Bronchial epithelial cell (primary cell): ENCODE data around the gene SSH2. TPM values are rescaled to one million over a fixed set of nuclear protein-coding genes. Genes with fewer than 3 reads are reported as not detected.

Experiments
- DNase-seq: peaks from one replicate; pipeline ENCODE4 v3.0.0-alpha.2; 2010; ENCODE audit warnings: low read depth
- FAIRE-seq: peaks from 2 replicates; lab custom pipeline; 2011; peaks lifted over from hg19 to GRCh38; lab: Jason Lieb, UNC
- H3K27me3 ChIP-seq: 2 replicates; pipeline ENCODE4 v1.5.1; 2011; ENCODE audit warnings: low read length; ENCODE audit not compliant: control insufficient read depth, insufficient read depth
- H3K36me3 ChIP-seq: 2 replicates; pipeline ENCODE4 v1.5.1; 2011; ENCODE audit warnings: low read length; ENCODE audit not compliant: control insufficient read depth, insufficient read depth
- H3K4me3 ChIP-seq: 2 replicates; pipeline ENCODE4 v1.5.1; 2011; ENCODE audit warnings: mild to moderate bottlenecking, low read depth, low read length, control low read depth
- total RNA-seq: library from RNA; depleted of rRNA; stranded (reverse); fragments of >200 nt; gene quantifications from 2 replicates; pipeline ENCODE4 v1.2.1, GENCODE V29; 2014
- TF ChIP-seq, protein P1 (sequence below): IDR thresholded peaks from 2 replicates; pipeline ENCODE4 v1.5.1; 2011; ENCODE audit warnings: mild to moderate bottlenecking, moderate library complexity, low read length, control low read depth, inconsistent platforms; ENCODE audit not compliant: insufficient read depth, severe bottlenecking

Gene SSH2
- total RNA-seq, 1 donor from 2014 or later, result 3.7 TPM

DNA sequence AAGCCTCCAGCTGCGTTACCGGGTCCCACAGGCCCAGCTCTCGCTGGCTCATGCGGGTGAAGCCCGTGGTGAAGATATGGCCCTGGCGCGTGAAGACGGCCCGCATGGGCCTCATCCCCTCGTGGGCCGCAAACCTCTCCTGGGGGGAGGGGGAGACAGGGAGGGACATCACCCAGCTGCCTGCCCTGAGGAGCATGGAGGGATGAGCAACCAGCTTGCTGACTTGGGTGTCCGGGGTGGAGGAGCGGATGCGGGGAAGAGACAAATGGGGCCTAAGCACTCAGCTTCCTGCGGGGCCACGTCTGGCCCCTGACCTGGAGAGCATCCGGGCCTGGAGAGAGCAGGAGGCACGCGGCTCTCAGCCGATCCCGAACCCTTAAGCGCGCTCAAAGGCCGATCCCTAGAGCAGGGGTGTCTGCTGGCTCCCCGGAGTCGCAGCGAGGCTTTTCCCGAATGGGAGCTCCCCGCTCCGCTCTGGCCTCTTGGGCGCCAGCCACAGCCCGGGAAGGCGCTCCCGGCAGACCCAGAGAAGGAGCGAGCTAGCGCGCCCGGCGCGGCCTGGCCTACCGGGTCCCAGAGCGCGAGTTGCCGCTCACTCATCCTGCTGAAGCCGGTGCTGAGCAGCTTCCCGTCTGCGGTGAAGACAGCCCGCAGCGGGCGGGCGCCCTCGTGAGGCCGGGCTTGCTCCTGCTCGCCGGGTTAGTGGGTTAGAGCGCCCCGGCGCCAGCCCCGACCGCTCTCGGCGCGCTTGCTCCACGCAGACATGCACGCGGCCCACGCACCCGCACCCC, 312.4 kb downstream of the SSH2 start:
- DNase-seq (peak; percentile 65), FAIRE-seq (no peak)
- TF ChIP-seq, protein P1, sequence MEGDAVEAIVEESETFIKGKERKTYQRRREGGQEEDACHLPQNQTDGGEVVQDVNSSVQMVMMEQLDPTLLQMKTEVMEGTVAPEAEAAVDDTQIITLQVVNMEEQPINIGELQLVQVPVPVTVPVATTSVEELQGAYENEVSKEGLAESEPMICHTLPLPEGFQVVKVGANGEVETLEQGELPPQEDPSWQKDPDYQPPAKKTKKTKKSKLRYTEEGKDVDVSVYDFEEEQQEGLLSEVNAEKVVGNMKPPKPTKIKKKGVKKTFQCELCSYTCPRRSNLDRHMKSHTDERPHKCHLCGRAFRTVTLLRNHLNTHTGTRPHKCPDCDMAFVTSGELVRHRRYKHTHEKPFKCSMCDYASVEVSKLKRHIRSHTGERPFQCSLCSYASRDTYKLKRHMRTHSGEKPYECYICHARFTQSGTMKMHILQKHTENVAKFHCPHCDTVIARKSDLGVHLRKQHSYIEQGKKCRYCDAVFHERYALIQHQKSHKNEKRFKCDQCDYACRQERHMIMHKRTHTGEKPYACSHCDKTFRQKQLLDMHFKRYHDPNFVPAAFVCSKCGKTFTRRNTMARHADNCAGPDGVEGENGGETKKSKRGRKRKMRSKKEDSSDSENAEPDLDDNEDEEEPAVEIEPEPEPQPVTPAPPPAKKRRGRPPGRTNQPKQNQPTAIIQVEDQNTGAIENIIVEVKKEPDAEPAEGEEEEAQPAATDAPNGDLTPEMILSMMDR, result peak; percentile 97
- Histone ChIP-seq H3K36me3 (no peaks in the 10 kb centered on the region), H3K27me3 (no peaks in the 10 kb centered on the region), H3K4me3 (peak overlapping the region; percentile 37)

DNA sequence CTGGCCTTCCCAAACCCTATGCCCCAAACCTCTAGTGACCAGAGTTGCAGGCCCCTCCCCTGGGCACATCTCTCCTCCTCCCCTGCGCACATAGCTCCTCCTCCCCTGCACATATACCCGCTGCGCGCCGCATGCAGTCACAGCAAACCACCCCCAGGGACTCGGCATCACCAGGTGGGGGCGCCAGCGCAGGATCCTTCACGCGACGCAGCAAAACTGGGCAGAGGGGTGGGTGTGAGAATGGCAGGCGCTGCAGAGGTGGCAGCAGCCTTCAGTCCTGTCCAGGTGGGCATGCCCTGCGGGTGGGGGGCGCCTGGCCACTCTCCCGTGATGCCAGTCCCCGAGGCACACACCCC, 312.9 kb downstream of the SSH2 start:
- Histone ChIP-seq H3K27me3 (no peaks in the 10 kb centered on the region), H3K36me3 (no peaks in the 10 kb centered on the region), H3K4me3 (peak overlapping the region; percentile 37)
- DNase-seq, result peak; percentile 74
- FAIRE-seq, result no peak
- TF ChIP-seq, protein P1, result peak; percentile 89

DNA sequence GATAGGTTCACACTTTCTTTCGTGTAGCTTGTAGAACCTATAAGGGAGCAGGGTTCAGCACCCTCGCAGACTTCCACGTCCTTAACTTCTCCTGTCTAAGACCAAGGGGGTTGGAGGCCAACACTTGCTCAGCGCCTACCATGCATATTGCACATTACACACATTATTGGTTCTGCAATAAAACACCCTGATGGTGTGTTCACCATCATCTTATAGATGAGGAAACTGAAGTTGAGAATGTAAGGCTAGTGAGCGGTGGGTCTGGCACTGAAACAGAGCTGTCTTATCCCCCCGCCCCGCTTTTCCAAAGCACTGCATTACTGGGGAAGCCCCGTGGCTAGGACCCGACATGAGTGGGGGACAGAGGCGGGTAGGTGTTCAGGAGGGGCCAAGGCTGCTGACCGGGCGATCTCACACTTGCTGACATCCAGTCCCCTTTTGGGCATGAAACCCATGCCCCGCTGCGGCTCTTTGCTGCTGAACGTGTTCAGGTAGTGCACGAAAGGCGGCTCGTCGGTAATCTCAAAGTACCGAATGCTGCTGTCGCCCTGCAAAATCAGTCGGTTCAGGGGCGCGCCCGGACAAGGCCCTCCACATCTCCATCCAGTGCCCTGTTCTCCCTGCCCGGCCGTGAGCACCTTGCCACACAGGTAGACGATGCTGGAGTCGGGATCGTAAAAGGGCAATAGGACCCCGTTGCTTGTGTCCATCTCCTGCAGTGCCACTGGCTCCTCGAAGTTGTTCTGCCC, 313.6 kb downstream of the SSH2 start:
- no peak for DNase-seq
- Histone ChIP-seq H3K36me3 (no peaks in the 10 kb centered on the region), H3K27me3 (no peaks in the 10 kb centered on the region), H3K4me3 (peak overlapping the region; percentile 3)
- TF ChIP-seq, protein P1, result no peak
- FAIRE-seq, result no peak

DNA sequence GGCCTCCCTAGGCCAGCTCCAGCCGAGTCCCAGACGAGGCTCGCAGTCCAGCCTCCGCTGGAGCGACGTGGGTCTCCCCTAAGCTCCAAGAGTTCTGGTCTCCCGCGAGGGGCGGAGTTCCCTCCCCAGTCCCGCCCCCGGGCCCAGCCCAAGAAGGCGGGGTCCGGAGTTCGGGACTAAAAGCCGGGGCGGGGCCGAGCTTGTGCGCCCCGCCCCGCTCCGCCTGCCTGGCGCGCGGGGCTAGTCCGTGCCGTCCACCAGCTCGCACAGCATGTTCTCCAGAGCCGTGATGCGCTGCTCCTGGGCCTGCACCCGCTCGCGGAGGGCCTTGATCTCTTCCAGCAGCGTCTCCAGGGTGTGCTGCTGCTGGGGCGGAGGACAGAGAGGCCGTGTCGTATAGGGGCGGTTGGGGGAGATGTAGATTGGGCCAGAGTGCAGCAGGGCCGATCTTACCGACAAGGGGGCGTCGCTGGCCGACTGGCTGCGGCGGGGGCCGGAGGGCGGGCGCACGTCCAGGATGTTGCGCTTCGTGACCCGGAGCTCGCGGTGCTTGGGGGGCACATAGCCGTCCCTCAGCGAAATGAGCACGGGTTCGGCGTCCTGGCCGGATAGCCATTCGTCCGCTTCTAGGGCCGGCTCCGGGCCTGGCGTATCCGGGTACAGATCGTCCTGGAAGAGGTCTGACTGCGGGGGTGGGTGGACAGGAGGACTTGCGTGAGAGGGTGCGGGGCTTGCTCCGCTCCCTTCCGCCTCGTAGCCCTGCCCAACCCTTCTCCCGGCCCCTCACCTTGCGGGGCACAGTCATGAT, 314.3 kb downstream of the SSH2 start:
- peak overlapping the region; percentile 31 for H3K4me3 ChIP-seq
- DNase-seq (peak; percentile 72), FAIRE-seq (no peak)
- no peaks in the 10 kb centered on the region for H3K27me3 ChIP-seq
- H3K36me3 ChIP-seq, result no peaks in the 10 kb centered on the region
- TF ChIP-seq, protein P1, result no peak

DNA sequence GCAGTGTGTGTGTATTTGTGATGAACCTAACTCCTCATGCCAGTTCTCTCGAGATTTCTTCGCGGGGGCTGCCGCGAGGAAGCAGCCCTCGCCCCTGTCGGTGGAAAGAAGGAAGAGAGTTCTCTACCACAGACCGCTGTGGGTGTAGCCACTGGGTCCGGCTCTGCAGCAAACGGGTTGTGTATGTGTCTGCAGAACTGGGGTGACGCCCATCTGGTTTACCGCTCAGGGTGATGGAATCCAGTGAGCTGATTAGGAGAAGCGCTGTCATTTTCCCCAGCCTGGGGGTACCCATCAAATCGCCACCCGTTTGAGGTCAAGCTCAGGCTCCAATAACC, 315.0 kb downstream of the SSH2 start:
- TF ChIP-seq, protein P1, result no peak
- no peaks in the 10 kb centered on the region for H3K27me3 ChIP-seq
- H3K4me3 ChIP-seq, result peak overlapping the region; percentile 15
- FAIRE-seq (no peak), DNase-seq (no peak)
- no peaks in the 10 kb centered on the region for H3K36me3 ChIP-seq
